ENCODE measurements around the gene SLC6A6.

SLC6A6 gene

DNA sequence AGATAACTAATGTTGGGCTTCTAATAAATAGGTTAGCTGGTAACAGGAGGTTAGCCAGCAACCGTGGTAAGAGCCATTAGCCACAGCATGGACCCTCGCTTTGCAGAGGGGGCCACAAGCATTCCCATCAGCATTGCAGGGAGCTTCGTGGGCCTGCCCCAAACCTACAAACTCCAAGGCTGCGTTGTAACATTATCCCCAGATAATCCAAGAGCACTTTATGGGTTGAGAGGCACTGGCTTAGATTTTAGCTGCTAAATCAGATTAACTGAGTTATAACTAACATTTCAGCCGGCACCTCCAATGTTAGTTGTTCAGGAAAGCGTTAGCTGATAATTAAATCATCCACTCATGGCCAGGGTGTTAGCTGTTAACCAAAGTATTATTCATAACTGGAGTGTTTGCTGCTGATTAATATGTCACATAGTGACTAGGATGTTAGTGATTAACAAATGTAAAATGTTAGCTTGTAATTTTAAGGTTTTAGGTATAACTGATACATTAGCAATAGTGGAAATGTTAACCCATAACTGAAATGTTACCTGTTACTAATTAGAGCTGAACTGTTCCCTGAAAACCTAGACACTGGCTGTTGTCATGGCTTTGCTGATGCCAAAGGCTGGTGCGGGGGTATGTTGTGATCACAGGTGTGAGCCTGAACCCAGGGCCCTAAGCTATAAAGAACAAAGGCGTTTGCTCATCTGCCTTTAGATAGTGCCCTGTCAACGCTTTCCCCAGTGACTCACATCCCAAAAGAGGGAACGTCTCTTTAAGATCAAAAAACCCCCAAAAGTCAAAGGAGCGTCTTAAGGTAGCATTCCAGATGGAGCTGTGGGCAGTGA, 56.2 kb downstream of the SLC6A6 start:
- FAIRE-seq (no peak), DNase-seq (ENCODE audit: insufficient read length, low spot score) (no peak)
- no peak for TF ChIP-seq POLR2A (IDR thresholded peaks at IDR 0.05; ENCODE audit: low read depth, low read length)

GRCh38 chr3:14459384-14459783, 57.0 kb downstream of the SLC6A6 start:
- no peak for TF ChIP-seq POLR2A (IDR thresholded peaks at IDR 0.05; ENCODE audit: low read depth, low read length)
- FAIRE-seq (no peak), DNase-seq (ENCODE audit: insufficient read length, low spot score) (no peak)

DNA sequence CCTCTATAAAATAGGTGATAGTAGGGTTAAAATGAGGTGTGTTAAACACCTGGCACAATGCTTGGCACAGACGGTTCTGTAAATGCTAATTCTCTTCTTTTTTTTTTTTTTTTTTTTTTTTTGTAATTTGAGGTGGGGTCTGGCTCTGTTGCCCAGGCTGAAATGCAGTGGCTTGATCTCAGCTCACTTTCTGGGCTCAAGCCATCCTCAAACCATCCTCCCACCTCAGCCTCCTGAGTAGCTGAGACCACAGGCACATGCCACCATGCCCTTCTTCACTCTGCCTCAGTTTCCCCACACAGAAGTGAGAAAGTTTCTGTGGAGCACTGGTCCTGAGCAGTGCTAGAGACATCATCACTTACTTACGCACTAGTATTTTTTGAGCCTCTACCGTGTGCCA, 57.4 kb downstream of the SLC6A6 start:
- TF ChIP-seq POLR2A (IDR thresholded peaks at IDR 0.05; ENCODE audit: low read depth, low read length), result no peak
- DNase-seq (ENCODE audit: insufficient read length, low spot score), result no peak
- FAIRE-seq, result no peak

- no peak for FAIRE-seq
- DNase-seq (ENCODE audit: insufficient read length, low spot score), result peak; percentile 34
- TF ChIP-seq POLR2A (IDR thresholded peaks at IDR 0.05; ENCODE audit: low read depth, low read length), result no peak
Measured at GRCh38 chr3:14460342-14461005, 58.1 kb downstream of the SLC6A6 start.

DNA sequence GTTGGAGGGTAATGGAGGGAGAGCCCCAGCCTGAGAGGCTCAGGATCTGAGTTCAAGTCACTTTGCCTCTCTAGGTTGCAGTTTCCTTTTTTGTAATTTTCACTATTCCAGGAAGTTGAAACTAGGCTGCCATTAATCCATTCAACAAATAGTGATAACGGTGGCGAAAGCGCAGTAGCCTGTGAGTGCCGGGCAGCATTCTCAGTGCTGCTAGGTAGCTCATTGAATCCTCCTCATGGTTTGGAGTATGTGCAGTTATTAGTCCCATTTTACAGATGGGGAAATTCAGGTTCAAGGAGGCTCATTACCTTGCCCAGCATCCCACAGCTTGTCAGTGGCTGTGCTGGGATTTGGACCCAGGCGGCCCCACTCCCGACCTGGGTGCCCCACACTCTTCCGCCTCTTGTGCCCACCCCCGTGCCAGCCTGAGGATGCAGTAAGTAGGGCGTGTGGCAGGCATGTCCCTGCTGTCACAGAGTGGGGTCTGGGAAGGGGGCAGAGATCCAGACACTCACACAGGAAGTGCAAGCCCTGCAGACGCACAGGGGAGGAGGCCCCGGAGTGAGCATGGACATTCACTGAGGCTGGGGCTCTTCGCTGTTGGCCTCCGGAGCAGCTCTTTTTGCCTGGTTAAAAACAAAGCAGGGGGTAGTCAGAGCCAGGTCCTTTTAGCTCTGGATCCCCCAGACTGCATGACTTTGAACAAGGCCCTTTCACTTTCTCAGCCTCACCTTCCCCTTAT, 58.8 kb downstream of the SLC6A6 start:
- no peak for TF ChIP-seq POLR2A (IDR thresholded peaks at IDR 0.05; ENCODE audit: low read depth, low read length)
- no peak for FAIRE-seq
- no peak for DNase-seq (ENCODE audit: insufficient read length, low spot score)

DNA sequence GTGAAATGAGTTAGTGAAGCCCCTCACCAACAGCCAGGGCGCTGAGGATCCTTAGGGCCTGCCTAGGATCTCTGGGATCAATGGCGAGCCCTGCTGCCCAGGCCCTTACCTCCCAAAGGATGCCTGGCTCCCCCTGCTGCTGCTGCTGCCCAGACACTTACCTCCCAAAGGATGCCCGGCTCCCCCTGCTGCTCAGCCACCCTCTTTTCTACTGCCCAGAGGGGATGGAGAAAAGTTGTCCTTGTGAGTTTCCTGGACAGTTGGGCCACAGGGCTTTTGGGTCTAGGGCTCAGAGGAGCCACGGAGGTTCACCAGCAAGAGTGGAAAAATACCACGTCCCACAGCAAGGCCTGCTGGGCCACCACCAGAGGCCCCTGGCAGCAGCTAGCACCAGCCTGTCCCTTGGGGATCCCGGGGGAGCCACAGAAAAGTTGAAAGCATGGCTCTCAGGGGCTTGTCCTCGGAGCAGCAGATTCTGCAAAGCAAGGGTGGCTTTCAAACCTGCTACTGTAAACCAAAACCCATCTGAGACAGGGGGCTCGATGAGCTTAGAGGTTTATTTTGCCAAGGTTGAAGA, 59.4 kb downstream of the SLC6A6 start:
- peak; percentile 63 for DNase-seq (ENCODE audit: insufficient read length, low spot score)
- no peak for FAIRE-seq
- TF ChIP-seq POLR2A (IDR thresholded peaks at IDR 0.05; ENCODE audit: low read depth, low read length), result no peak

DNA sequence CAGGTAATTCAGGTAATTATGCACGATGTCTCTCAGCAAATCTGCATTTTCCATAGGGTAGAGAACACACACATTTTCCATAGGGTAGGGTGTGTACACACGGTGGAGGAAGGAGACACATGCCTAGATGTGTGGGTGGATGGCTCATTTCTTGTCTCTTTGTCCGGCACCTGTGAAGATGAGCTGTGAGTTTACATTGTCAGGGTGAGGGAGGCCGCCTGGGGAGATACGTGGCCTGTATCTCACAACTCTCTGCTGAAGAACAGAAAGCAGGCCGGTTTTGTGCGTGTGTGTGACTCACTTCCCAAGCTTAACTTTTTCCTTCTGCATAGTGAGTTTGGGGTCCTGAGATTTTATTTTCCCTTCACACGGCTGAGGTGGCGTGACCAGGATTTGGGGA, 60.3 kb downstream of the SLC6A6 start:
- TF ChIP-seq POLR2A (IDR thresholded peaks at IDR 0.05; ENCODE audit: low read depth, low read length), result no peak
- FAIRE-seq (no peak), DNase-seq (ENCODE audit: insufficient read length, low spot score) (no peak)

- no peak for FAIRE-seq
- no peak for DNase-seq (ENCODE audit: insufficient read length, low spot score)
- no peak for TF ChIP-seq POLR2A (IDR thresholded peaks at IDR 0.05; ENCODE audit: low read depth, low read length)
Measured at GRCh38 chr3:14463330-14464140, 61.1 kb downstream of the SLC6A6 start.

GRCh38 chr3:14464141-14464465, 61.7 kb downstream of the SLC6A6 start:
- FAIRE-seq, result no peak
- DNase-seq (ENCODE audit: insufficient read length, low spot score), result no peak
- TF ChIP-seq POLR2A (IDR thresholded peaks at IDR 0.05; ENCODE audit: low read depth, low read length), result no peak

- DNase-seq (ENCODE audit: insufficient read length, low spot score) (no peak), FAIRE-seq (no peak)
- no peak for TF ChIP-seq POLR2A (IDR thresholded peaks at IDR 0.05; ENCODE audit: low read depth, low read length)
Measured at GRCh38 chr3:14464521-14464920, 62.1 kb downstream of the SLC6A6 start.

GRCh38 chr3:14465425-14465824, 63.0 kb downstream of the SLC6A6 start:
- no peak for TF ChIP-seq POLR2A (IDR thresholded peaks at IDR 0.05; ENCODE audit: low read depth, low read length)
- no peak for FAIRE-seq

GRCh38 chr3:14466179-14466903, 63.9 kb downstream of the SLC6A6 start:
- no peak for DNase-seq (ENCODE audit: insufficient read length, low spot score)
- no peak for TF ChIP-seq POLR2A (IDR thresholded peaks at IDR 0.05; ENCODE audit: low read depth, low read length)
- FAIRE-seq, result no peak

More at GRCh38 chr3:14465425-14465824, 63.0 kb downstream of the SLC6A6 start:
- no peak for DNase-seq (ENCODE audit: insufficient read length, low spot score)
